H9 (cell line): ENCODE measurements around the gene IQCE. TPM values are rescaled to one million over a fixed set of nuclear protein-coding genes. Genes with fewer than 3 reads are reported as not detected.

Experiments
- DNase-seq: peaks from one replicate; pipeline ENCODE4 v3.0.0-alpha.2; 2017
- H2AFZ ChIP-seq: one replicate; pipeline ENCODE4 v1.6.1; 2013; ENCODE audit warnings: mild to moderate bottlenecking, low read length, control low read depth, moderate library complexity
- H2AK5ac ChIP-seq: 2 replicates; pipeline ENCODE4 v1.6.1; 2013; ENCODE audit warnings: low read length, control low read depth, mixed read lengths; ENCODE audit not compliant: insufficient read length
- H2BK120ac ChIP-seq: one replicate; pipeline ENCODE4 v1.6.1; 2013; ENCODE audit warnings: low read depth, mild to moderate bottlenecking, low read length, control low read depth, inconsistent platforms; ENCODE audit not compliant: poor library complexity, severe bottlenecking
- H2BK12ac ChIP-seq: 2 replicates; pipeline ENCODE4 v1.6.1; 2013; ENCODE audit warnings: low read length, control low read depth, mixed read lengths, low read depth; ENCODE audit not compliant: insufficient read length
- H2BK15ac ChIP-seq: 2 replicates; pipeline ENCODE4 v1.6.1; 2013; ENCODE audit warnings: low read depth, low read length, control low read depth
- H2BK20ac ChIP-seq: one replicate; pipeline ENCODE4 v1.6.1; 2013; ENCODE audit warnings: low read depth, mild to moderate bottlenecking, low read length, control low read depth, inconsistent platforms; ENCODE audit not compliant: poor library complexity, severe bottlenecking
- H2BK5ac ChIP-seq: 2 replicates; pipeline ENCODE4 v1.6.1; 2013; ENCODE audit warnings: low read length, control low read depth, mixed read lengths; ENCODE audit not compliant: insufficient read length
- H3K14ac ChIP-seq: 2 replicates; pipeline ENCODE4 v1.6.1; 2013; ENCODE audit warnings: low read length, control low read depth; ENCODE audit not compliant: insufficient read depth
- H3K18ac ChIP-seq: 2 replicates; pipeline ENCODE4 v1.6.1; 2013; ENCODE audit warnings: low read depth, mild to moderate bottlenecking, mixed read lengths, low read length, control low read depth; ENCODE audit not compliant: insufficient read length
- H3K23ac ChIP-seq: 2 replicates; pipeline ENCODE4 v1.6.1; 2013; ENCODE audit warnings: low read length, control low read depth, mixed read lengths, low read depth; ENCODE audit not compliant: insufficient read length
- H3K23me2 ChIP-seq: 2 replicates; pipeline ENCODE4 v1.6.1; 2013; ENCODE audit warnings: low read depth, mild to moderate bottlenecking, mixed read lengths, low read length, control low read depth; ENCODE audit not compliant: insufficient read length, poor library complexity, severe bottlenecking
- H3K27ac ChIP-seq: 2 replicates; pipeline ENCODE4 v1.5.1; 2013; ENCODE audit warnings: low read length, control low read depth, mixed read lengths, low read depth; ENCODE audit not compliant: insufficient read length
- H3K27me3 ChIP-seq: 2 replicates; pipeline ENCODE4 v1.6.1; 2013; ENCODE audit warnings: low read length, control low read depth, inconsistent platforms; ENCODE audit not compliant: insufficient read depth
- H3K4ac ChIP-seq: 2 replicates; pipeline ENCODE4 v1.6.1; 2013; ENCODE audit warnings: low read depth, mild to moderate bottlenecking, control low read depth, inconsistent platforms, low read length, moderate library complexity
- H3K4me1 ChIP-seq: 2 replicates; pipeline ENCODE4 v1.6.1; 2013; ENCODE audit warnings: low read length, control low read depth, inconsistent platforms; ENCODE audit not compliant: insufficient read depth
- H3K4me2 ChIP-seq: 2 replicates; pipeline ENCODE4 v1.6.1; 2013; ENCODE audit warnings: low read length, control low read depth, mixed read lengths; ENCODE audit not compliant: insufficient read length, insufficient read depth
- H3K56ac ChIP-seq: 2 replicates; pipeline ENCODE4 v1.6.1; 2013; ENCODE audit warnings: low read depth, mild to moderate bottlenecking, mixed read lengths, low read length, control low read depth; ENCODE audit not compliant: insufficient read length
- H3K79me1 ChIP-seq: 2 replicates; pipeline ENCODE4 v1.6.1; 2013; ENCODE audit warnings: low read depth, mild to moderate bottlenecking, moderate library complexity, low read length, control low read depth, inconsistent platforms; ENCODE audit not compliant: insufficient read depth, poor library complexity, severe bottlenecking
- H3K79me2 ChIP-seq: 2 replicates; pipeline ENCODE4 v1.6.1; 2013; ENCODE audit warnings: low read length, control low read depth, inconsistent platforms; ENCODE audit not compliant: insufficient read depth
- H3K9ac ChIP-seq: 2 replicates; pipeline ENCODE4 v1.6.1; 2013; ENCODE audit warnings: low read length, control low read depth, mixed read lengths; ENCODE audit not compliant: insufficient read length; ENCODE audit errors: extremely low read depth
- H3K9me3 ChIP-seq: one replicate; pipeline ENCODE4 v1.6.1; 2013; ENCODE audit warnings: low read depth, low read length, inconsistent platforms; ENCODE audit not compliant: control insufficient read depth
- H3T11ph ChIP-seq: one replicate; pipeline ENCODE4 v1.6.1; 2013; ENCODE audit warnings: mild to moderate bottlenecking, low read length, control low read depth, inconsistent platforms
- H4K20me1 ChIP-seq: one replicate; pipeline ENCODE4 v1.6.1; 2013; ENCODE audit not compliant: control insufficient read depth, insufficient read length, insufficient read depth
- H4K5ac ChIP-seq: 2 replicates; pipeline ENCODE4 v1.6.1; 2013; ENCODE audit warnings: low read depth, mild to moderate bottlenecking, mixed read lengths, low read length, control low read depth; ENCODE audit not compliant: insufficient read length
- H4K8ac ChIP-seq: replicated peaks from 2 replicates; pipeline ENCODE4 v1.6.1; 2013; ENCODE audit warnings: low read length, control low read depth, mixed read lengths, low read depth; ENCODE audit not compliant: insufficient read length
- H4K91ac ChIP-seq: 2 replicates; pipeline ENCODE4 v1.6.1; 2013; ENCODE audit warnings: low read depth, mild to moderate bottlenecking, moderate library complexity, mixed read lengths, low read length, control low read depth; ENCODE audit not compliant: insufficient read length
- H3K27ac Mint-ChIP-seq, 3 experiments: 2 replicates in 2 of 3; 3 replicates in 1 of 3; pipeline ENCODE4 v1.8.0; 2020 to 2021; ENCODE audit warnings: mixed read lengths in 3 of 3, mild to moderate bottlenecking in 1 of 3, moderate library complexity in 1 of 3
- H3K27me3 Mint-ChIP-seq: 2 replicates; pipeline ENCODE4 v1.8.0; 2021; ENCODE audit warnings: low read depth, mild to moderate bottlenecking, moderate library complexity, mixed read lengths
- H3K36me3 Mint-ChIP-seq, 3 experiments: 2 replicates in 2 of 3; 3 replicates in 1 of 3; pipeline ENCODE4 v1.8.0; 2020 to 2021; ENCODE audit warnings: low read depth in 3 of 3, mixed read lengths in 3 of 3; ENCODE audit not compliant: insufficient read depth in 1 of 3
- H3K4me1 Mint-ChIP-seq, 2 experiments: 2 replicates each; pipeline ENCODE4 v1.8.0; 2020; ENCODE audit warnings: mixed read lengths in 2 of 2
- H3K4me3 Mint-ChIP-seq, 2 experiments: 2 replicates in 1 of 2; 3 replicates in 1 of 2; pipeline ENCODE4 v1.8.0; 2020 to 2021; ENCODE audit warnings: mild to moderate bottlenecking in 2 of 2, mixed read lengths in 2 of 2, moderate library complexity in 1 of 2
- H3K9me3 Mint-ChIP-seq, 2 experiments: 2 replicates in 1 of 2; 3 replicates in 1 of 2; pipeline ENCODE4 v1.8.0; 2020; ENCODE audit warnings: mild to moderate bottlenecking in 2 of 2, mixed read lengths in 2 of 2, moderate library complexity in 1 of 2
- CTCF ChIP-seq: fragments of 200-600 bp; sonication (generic); conservative IDR thresholded peaks from 3 replicates; pipeline ENCODE4 v1.8.0; 2021; ENCODE audit warnings: antibody characterized with exemption, mild to moderate bottlenecking
- WGBS: extraction: QIAGEN DNeasy Blood & Tissue Kit; methylation state at CpG from one replicate; pipeline ENCODE4 v1.1.7; 2013; ENCODE audit warnings: missing lambda C conversion rate, low lambda C conversion rate, mixed read lengths; ENCODE audit not compliant: insufficient read length; ENCODE audit errors: extremely low coverage; 5-methylcytosine and 5-hydroxymethylcytosine counted together
- total RNA-seq: library from RNA; stranded (reverse); gene quantifications from 2 replicates; pipeline ENCODE4 v1.2.1, GENCODE V29; 2021

IQCE gene
- total RNA-seq, 1 experiment from 2014 or later: 7.0 TPM

- Histone ChIP-seq H3K23me2 (no peaks in the 10 kb centered on the region), H2BK5ac (no peak overlapping the region), H2BK12ac (no peak overlapping the region), H3K4me1 (no peaks in the 10 kb centered on the region), H3K9ac (no peak overlapping the region), H3K14ac (no peak overlapping the region), H3K9me3 (no peaks in the 10 kb centered on the region), H3K4me2 (no peak overlapping the region), H2BK20ac (no peak overlapping the region), H4K5ac (no peak overlapping the region), H3K27me3 (no peaks in the 10 kb centered on the region), H2AK5ac (no peak overlapping the region), H3K79me2 (no peaks in the 10 kb centered on the region), H3K56ac (no peak overlapping the region), H3K27ac (no peak overlapping the region), H4K8ac (no peak overlapping the region), H2AFZ (no peak overlapping the region), H3K4ac (no peak overlapping the region), H3K18ac (no peak overlapping the region), H2BK120ac (no peak overlapping the region), H3K79me1 (no peaks in the 10 kb centered on the region), H4K20me1 (no peaks in the 10 kb centered on the region), H3T11ph (no peak overlapping the region), H2BK15ac (no peak overlapping the region), H4K91ac (no peak overlapping the region), H3K23ac (no peak overlapping the region)
- WGBS: no CpG with 5 or more reads among the region's 32 CpGs
- TF ChIP-seq CTCF: no peak
- Mint-ChIP-seq H3K36me3 (peaks cover 10 to 35% (median 28%) of the 10 kb centered on the region in 3 experiments), H3K4me1 (no peaks in the 10 kb centered on the region), H3K4me3 (no peak overlapping the region), H3K27me3 (no peaks in the 10 kb centered on the region), H3K27ac (peak overlapping the region in 1 of 3 experiments; percentile 57; a peak in 1 of 7 replicates), H3K9me3 (peaks cover 2 to 6% of the 10 kb centered on the region in 2 experiments; a peak in 2 of 5 replicates)
- DNase-seq: peak; percentile 29
Observed at GRCh38 chr7:2539031-2539911, 19.5 kb upstream of the IQCE start.
